Adipose tissue (tissue), 3 donors: ENCODE results near the gene AARS1. TPM values are rescaled to one million over a fixed set of nuclear protein-coding genes. Genes with fewer than 3 reads are reported as not detected.
"Not testable (repeated sequence)": the region's sequence is repeated elsewhere in the genome, so short reads cannot be mapped to it uniquely, and the experiment has no call there.

Experiments
- H3K27ac ChIP-seq: one replicate; pipeline ENCODE4 v1.5.1; 2013; ENCODE audit warnings: low read depth, low read length
- WGBS, 3 donors: extraction: QIAGEN DNeasy Blood & Tissue Kit; methylation state at CpG; one replicate each; pipeline ENCODE4 v1.1.7; 2013; 5-methylcytosine and 5-hydroxymethylcytosine counted together
- polyA plus RNA-seq, 3 donors: library from polyadenylated mRNA; stranded (reverse); fragments of 200-250 nt; gene quantifications; one replicate each; pipeline ENCODE4 v1.2.3, GENCODE V29; 2013
- donor health status: healthy with polysubstance abuse.
- donor health status: Bipolar disorder and iron deficiency.
- donor health status: healthy.

AARS1 gene
- polyA plus RNA-seq, 3 donors: 35.2 to 61.1 (median 39.0) TPM

DNA sequence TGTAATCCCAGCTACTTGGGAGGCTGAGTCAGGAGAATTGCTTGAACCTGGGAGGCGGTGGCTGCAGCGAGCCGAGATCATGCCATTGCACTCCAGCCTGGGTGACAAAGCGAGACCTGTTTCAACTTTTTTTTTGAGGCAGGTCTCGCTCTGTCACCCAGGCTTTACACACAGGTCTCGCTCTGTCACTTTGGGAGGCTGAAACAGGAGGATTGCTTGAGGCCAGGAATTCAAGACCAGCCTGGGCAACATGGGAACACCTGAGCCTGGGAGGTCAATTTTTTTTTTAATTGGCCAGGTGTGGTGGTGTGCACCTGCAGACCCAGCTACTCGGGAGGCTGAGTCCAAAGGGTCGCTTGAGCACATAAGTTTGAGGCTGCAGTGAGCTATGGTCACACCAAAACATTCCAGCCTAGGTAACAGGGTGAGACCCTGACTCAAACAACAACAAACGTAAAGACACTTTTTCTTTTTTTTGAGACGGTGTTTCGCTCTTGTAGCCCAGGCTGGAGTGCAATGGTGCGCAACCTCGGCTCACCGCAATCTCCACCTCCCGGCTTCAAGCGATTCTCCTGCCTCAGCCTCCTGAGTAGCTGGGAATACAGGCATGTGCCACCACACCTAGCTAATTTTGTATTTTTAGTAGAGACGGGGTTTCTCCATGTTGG is 1.9 kb downstream of the AARS1 start:
- not testable (repeated sequence) for H3K27ac ChIP-seq
- 91 to 97% (median 94%) methylated on average over 17 of the region's 17 CpGs for WGBS, 3 donors

DNA sequence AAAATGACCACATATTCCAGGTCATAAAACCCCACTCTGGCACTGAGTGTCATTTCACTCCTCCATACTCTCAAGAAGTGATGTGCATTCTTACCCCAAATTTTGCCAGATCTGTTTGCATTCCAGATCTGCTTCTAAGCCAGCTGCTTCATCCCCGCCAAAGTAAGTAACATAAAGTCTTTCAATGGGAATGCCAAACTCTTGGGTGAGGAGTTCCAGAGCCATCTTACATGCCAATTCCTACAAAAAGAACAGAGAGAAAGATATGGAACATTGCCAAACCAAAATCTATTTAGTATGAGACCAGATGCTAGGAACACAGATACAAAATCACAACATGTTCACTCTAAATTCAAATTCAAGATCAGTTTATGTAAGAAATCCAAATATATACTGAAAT is 12.9 kb downstream of the AARS1 start:
- 92 to 96% (median 94%) methylated on average over 1 of the region's 1 CpG for WGBS, 3 donors
- no peak overlapping the region for H3K27ac ChIP-seq

DNA sequence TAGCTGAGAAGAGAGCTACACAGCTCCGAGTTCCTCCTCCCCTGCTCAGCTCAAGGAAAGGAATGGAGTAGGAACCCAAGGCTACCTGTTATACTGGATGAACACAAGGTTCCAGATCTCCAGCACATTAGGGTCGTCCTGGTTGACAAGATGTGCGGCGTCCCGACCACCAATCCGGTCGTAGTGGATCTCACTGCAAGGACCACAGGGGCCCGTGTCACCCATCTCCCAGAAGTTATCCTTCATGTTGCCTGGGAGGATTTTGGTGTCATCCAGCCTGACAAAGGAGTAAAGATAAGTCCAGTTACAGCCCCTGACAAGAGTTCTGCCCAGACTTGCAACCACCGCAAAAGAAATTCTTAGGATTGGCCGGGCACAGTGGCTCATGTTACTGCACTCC is 17.6 kb downstream of the AARS1 start:
- WGBS, 3 donors: 91 to 97% (median 94%) methylated on average over 10 of the region's 10 CpGs
- no peak overlapping the region for H3K27ac ChIP-seq

DNA sequence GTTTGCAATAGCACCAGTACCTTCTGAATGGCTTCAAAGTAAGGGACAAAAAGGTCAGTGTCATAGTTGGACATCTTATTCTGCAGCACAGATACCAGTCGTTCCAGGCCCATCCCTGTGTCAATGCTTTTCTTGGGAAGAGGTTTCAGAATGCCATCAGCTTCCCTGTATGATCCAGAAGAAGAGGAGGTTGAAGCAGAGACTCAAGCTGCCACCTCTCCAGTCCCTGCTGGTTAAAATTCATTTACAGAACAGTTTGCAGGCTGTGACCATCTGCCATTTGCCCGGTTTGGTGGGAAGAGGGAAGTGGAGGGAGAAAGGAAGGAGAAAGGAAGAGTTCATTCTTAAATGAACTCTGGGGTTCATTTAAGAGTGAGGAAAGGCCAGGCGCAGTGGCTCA is 19.1 kb downstream of the AARS1 start:
- no peak overlapping the region for H3K27ac ChIP-seq
- WGBS, 3 donors: 85 to 92% (median 88%) methylated on average over 3 of the region's 3 CpGs

DNA sequence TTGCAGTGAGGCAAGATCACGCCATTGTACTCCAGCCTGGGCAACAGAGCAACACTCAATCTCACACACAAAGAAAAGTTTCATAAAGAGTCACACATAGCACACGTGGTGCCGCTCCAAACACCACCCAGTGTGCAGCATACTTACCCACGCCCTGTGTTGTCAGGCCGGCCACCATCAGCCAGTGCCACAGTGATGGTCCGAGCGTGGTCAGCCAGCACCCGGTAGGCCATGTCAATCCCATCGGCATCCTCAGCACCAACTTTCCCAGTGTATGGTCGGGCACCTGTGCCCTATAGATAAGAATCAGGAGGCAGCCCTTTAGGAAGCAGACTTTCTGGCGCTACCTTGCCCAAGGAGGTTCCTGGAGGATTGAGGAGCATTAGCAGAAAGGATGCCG is 19.8 kb downstream of the AARS1 start:
- H3K27ac ChIP-seq: no peak overlapping the region
- WGBS, 3 donors: 92 to 95% (median 95%) methylated on average over 12 of the region's 12 CpGs

DNA sequence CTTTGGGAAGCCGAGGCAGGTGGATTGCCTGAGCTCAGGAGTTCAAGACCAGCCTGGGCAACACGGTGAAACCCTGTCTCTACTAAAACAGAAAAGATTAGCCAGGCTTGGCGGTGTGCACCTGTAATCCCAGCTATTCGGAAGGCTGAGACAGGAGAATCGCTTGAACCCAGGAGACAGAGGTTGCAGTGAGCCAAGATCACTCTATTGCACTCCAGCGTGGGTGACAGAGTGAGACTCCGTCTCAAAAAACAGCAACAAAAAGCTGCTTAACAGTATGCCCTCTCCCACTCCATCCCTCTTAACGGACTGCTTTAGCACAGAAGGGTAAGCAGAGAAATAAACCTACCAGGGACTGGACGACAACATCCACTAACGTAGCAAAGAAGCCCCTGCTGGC is 21.4 kb downstream of the AARS1 start:
- WGBS, 3 donors: 91 to 95% (median 93%) methylated on average over 10 of the region's 10 CpGs
- not testable (repeated sequence) for H3K27ac ChIP-seq

DNA sequence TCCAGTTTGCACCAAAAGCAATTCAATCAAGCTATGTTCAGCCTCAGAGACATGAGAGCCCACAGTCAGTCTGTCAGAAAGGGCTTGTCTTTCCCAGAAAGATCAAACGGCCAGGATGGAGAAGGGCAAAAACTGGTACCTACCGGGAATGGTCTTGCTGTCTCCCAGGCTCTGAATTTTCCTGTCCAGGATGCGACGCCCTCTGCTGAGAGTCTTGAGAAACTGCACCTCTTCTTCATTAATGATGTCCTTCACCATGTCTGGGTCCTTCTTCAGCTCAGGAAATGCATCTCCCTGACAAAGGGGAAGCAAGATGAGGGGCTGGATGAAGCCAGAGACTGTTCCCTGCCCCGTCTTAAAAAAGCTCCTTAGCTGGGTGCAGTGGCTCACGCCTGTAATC is 21.8 kb downstream of the AARS1 start:
- WGBS, 3 donors: 45 to 56% (median 49%) methylated on average over 6 of the region's 6 CpGs
- H3K27ac ChIP-seq: no peak overlapping the region

DNA sequence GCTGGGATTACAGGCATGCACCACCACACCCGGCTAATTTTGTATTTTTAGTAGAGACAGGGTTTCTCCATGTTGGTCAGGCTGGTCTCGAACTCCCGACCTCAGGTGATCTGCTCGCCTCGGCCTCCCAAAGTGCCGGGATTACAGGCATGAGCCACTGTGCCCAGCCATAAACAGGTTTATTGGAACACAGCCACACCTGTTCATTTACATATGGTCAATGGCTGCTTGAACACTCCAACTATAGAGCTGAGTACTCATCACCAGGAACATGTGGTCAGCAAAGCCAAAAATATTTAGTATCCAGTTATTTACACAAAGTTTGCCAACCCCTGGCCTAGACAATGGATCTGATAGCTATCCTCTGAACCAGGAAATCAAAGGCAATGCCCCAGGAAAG is 29.4 kb downstream of the AARS1 start:
- 80 to 98% (median 94%) methylated on average over 4 to 5 of the region's 6 CpGs for WGBS, 3 donors
- H3K27ac ChIP-seq: not testable (repeated sequence)

DNA sequence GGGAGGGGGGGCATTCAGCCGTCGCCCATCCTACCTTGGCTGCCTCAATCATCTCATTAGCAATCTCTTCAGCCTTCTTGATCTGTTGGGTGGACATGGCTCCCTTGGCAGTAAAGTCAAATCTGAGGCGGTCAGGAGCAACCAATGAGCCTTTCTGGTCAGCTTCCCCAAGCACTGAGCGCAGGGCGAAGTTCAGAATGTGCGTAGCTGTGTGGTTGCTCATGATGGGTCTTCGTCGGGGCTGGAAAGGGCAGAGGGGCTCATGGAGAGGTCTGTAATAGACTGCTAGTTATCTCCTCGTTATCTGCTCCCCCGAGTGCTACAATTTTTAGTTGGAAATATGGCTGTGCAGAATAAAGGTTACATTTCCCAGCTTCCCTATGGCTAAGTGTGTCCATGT is 30.4 kb downstream of the AARS1 start:
- WGBS, 3 donors: 95 to 97% (median 96%) methylated on average over 10 of the region's 10 CpGs
- no peak overlapping the region for H3K27ac ChIP-seq

DNA sequence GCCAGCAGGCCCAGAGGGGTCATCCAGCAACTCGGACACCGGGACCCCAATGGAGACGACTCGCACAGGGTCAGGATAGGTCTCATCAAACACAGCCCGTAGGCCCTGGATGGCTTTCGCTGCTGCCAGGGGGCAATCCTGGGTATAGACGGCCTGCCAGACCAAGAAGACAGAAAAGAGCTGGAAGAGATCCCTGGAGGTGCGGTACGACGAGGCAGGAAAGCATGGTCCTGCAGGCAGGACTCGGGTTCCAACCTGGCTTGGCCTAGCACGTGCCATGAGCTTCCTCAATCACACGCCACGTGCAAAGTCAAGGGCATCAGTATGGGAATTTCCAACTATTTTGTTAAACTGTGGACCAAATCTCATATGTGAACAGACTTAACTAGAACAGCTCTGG is 31.2 kb downstream of the AARS1 start:
- 83 to 96% (median 93%) methylated on average over 14 of the region's 14 CpGs for whole genome bisulfite sequencing, 3 donors
- no peak overlapping the region for H3K27ac ChIP-seq

DNA sequence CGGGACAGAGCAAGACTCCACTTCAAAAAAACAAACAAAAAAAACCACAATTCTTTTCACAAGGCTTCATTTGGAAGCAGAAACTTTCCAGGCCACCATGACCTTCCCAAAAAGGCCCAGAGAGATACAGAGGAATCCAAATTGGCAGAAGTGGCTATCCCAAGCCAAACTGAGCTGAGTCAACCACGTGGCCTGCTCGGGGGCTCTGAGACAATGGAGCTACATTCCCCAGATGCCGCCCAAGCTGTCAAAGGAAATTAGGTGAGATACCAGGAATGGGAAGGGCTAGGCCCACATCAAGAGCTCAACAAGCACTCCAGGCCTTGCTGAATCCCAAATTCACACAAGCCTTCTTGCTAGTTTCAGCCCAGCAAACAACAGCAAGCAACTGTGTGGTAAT is 31.9 kb downstream of the AARS1 start:
- WGBS, 3 donors: 52 to 81% (median 68%) methylated on average over 4 of the region's 4 CpGs
- H3K27ac ChIP-seq: no peak overlapping the region

DNA sequence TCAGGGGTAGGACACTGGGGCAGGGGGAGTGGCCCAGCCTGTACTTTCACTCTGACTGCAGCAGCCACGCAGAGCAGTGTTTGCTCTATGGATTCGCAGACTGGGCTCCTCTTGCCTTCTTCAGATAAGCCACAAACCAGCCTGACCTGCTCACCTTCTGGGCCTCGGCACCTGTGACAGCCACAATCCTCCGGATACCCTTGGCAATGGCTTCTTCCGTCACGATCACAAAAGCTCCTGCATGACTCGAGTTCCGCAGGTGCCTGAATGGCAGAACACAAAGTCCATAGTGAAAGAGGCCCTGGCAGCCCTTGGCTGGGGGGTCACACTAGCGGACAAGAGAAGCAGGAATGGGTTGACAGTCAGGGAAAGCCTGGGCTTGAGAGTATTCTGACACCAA is 33.7 kb downstream of the AARS1 start:
- H3K27ac ChIP-seq: no peak overlapping the region
- 79 to 95% (median 93%) methylated on average over 9 of the region's 9 CpGs for WGBS, 3 donors

DNA sequence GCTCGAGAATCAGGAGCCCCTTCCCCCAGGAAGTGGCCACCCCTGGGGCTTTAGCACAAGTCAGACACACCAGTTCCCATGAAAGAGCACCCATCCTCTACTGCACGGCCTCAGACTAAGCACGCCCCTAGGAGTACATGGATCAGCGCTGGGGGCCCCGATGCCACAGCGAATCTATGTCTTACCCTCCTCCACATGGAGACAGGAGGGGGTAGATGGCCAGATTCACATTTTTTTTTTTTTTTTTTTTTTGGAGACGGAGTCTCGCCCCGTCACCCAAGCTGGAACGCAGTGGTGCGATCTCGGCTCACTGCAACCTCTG is 34.4 kb downstream of the AARS1 start:
- no peak overlapping the region for H3K27ac ChIP-seq
- 89 to 97% (median 96%) methylated on average over 10 to 12 of the region's 12 CpGs for WGBS, 3 donors

DNA sequence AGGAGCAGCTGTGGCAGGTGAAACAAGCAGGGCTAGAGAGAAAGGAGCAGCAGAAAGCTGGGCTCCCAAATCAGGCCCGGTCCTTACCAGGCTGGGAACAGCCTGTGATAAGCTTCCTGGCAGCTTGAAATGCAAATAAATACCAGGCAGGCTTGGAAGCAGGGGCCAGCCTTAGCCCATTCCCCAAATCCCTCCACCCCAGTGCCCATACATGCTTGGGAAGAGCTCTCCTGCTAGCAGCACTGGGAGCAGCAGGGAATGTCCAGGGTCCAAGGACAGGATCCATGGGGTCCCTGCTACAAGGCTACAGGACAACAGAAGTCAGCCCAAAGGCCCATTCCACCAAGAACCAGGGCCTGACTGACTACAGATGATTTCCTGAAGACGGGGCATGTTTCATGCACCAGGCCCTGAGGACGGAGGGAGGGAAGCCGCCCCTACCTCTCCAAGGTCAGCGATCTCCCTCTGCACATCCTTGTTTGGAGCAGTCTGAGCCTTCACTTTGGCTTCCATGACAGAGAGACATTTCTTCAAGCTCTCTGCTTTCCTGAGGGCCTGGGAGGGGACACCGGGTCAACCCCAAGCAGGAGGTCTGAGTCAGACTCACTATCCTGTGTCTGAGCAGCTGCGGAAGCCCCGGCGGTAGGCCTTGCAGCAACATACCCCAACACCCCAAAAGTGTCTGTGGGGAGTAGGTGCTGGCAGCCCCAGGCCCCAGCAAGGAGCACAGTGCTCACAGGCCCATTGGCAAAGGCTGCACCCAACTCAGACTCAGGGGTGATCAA is 34.9 kb downstream of the AARS1 start:
- 88 to 95% (median 93%) methylated on average over 9 of the region's 9 CpGs for WGBS, 3 donors
- H3K27ac ChIP-seq: no peak overlapping the region

DNA sequence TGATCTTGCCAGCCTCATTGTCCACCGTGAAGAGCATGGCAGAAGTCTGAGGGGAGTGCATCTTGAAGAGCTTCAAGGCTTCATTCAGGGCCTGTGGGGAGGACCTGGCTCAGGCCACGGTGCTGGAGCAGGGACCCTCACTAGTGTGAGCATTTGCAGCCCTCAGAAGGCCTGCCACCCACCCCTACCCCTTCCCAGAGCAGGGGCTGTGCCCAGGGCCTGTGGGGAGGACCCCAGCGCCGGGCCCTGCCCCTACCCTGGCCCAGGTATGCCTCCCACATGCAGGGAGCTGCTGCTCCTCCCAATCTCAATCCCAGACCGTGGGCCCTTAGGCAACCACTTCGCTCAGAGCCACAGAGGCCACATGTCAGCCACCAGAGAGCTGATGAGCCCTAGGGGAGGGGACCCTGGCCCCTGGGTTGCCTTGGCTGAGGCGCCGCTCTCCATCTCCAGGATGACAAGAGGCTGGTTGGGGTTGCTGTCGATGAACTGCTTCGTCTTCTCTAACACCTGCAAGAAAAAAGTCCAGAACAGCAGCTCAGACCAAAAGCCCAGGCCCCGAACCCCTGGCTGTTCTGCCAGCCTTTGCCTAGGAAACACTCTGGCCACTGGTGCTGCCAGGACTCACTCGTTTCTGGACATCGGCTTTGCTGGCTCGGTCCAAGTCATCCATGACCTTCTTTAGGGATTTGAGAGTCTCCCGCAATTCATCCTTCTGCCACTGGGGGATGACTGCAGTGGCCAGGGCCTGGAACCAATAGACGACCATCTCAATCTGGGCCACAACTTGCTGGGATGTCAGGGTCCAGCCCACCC is 35.8 kb downstream of the AARS1 start:
- 79 to 83% (median 81%) methylated on average over 16 of the region's 16 CpGs for WGBS, 3 donors
- no peak overlapping the region for H3K27ac ChIP-seq

DNA sequence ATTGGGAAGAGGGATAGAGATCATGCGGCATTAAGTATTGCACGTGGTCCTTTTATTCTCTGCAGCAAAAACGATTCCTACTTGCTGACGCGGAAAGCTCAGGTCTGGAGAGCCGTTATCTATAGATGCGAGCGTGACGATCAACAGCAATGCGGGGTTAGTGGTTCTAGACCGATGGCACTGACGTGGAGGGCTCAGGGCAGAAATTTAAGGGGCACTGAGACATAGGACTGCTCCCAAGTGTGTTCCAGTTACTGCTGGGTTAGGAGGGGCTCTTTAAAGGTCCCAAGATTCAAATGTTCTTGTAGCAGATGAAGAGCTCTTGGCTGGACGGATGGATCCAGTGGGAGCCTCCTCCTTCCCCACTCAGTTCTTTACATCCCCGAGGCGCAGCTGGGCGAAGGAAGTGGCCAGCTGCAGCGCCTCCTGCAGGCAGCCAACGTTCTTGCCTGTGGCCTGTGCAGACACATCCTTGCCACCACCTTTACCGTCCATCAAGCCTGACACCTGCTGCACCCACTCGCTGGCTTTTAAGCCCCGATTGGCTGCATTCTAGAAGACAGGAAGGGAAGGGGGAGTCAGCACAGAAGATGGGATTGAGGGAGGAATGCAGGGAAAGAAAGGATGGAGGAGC is 36.8 kb downstream of the AARS1 start:
- no peak overlapping the region for H3K27ac ChIP-seq
- 78 to 86% (median 85%) methylated on average over 21 of the region's 21 CpGs for WGBS, 3 donors

DNA sequence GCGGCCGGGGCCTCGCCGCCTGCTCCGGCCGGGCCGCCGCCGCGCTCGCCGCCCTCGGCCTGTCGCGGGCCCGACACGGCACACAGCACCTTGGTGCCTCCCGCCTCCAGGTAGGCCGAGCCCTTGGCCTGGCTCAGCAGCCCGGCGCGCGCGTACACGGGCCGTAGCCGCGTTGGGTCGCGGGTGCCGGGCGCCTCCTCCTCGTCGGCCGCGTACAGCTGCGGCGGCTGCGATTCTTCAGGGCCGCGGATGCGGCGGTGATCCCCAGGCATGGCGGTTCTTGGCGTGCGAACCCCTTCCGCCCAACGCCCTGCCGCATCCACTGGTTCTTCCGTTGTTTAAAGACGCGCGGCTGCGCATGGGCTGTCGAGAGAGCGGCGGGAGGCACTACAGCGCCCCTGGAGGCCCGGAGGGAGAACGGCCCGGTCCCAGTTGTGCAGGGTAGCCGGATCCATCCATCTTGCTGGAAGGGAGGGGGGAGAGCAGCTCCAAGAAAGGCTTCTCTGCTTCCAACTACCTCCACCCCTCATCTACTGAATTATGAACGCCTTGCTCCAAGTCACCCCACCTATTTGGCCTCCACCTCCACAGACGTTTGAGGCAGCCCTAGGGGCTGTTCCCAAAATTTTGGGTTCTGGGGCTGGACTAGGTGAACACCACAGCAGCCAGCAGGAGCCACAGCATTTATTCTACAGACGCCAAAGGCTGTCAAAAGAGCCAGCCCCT is 37.5 kb downstream of the AARS1 start, which contains the start of gene EXOSC6:
EXOSC6 (minus strand) TSS at position 312 of the 726 bp plus-strand sequence; CDS start at position 272, 40 bp downstream.
- WGBS, 3 donors: 1 to 2% (median 2%) methylated on average over 47 to 65 of the region's 65 CpGs
- H3K27ac ChIP-seq: no peak within 1 kb of the TSS
